IMR-90 (cell line): ENCODE measurements around the gene NR6A1. TPM values are rescaled to one million over a fixed set of nuclear protein-coding genes. Genes with fewer than 3 reads are reported as not detected.

ENCODE experiments used
- ATAC-seq: fragments of 200-7000 bp; cut with Tn5 transposase; 2 replicates; pipeline ENCODE4 v1.9.1; 2020; ENCODE audit warnings: low read depth, mild to moderate bottlenecking, moderate library complexity
- BruUV-seq: library from RNA; stranded (reverse); fragments of 400-500 nt; replicated peaks from 2 replicates; lab custom pipeline; 2021; lab: Mats Ljungman, UMichigan
- CTCF ChIA-PET: fragments of 300-600 bp; formaldehyde crosslinking; extraction: SDS; loops from one replicate; lab custom pipeline; 2021; ENCODE audit warnings: antibody characterized with exemption; lab: Yijun Ruan, JAX
- POLR2A ChIA-PET: fragments of 300-600 bp; sonication (Branson Sonifier 250); formaldehyde crosslinking; loops from one replicate; lab custom pipeline; 2022; ENCODE audit warnings: antibody characterized with exemption; ENCODE audit not compliant: unreplicated experiment; lab: Charles Lee
- DNase-seq: peaks from one replicate; pipeline ENCODE4 v3.0.0; 2013
- H2AFZ ChIP-seq: replicated peaks from 2 replicates; pipeline ENCODE3; 2013; ENCODE audit warnings: low read length, mild to moderate bottlenecking; ENCODE audit not compliant: poor library complexity
- H2AK5ac ChIP-seq: 2 replicates; pipeline ENCODE4 v1.6.1; 2013; ENCODE audit warnings: low read depth, low read length, inconsistent platforms
- H2AK9ac ChIP-seq: replicated peaks from 2 replicates; pipeline ENCODE3; 2013; ENCODE audit warnings: mild to moderate bottlenecking, low read depth, low read length, moderate library complexity; ENCODE audit not compliant: poor library complexity
- H2BK120ac ChIP-seq: 2 replicates; pipeline ENCODE4 v1.6.1; 2013; ENCODE audit warnings: low read depth, low read length, inconsistent platforms
- H2BK15ac ChIP-seq: 3 replicates; pipeline ENCODE4 v1.6.1; 2013; ENCODE audit warnings: low read depth, low read length, inconsistent platforms
- H2BK20ac ChIP-seq: 2 replicates; pipeline ENCODE4 v1.6.1; 2013; ENCODE audit warnings: low read depth, mild to moderate bottlenecking, inconsistent platforms, low read length, moderate library complexity
- H2BK5ac ChIP-seq: 2 replicates; pipeline ENCODE4 v1.6.1; 2013; ENCODE audit warnings: mild to moderate bottlenecking, low read depth, low read length, inconsistent platforms; ENCODE audit not compliant: poor library complexity, severe bottlenecking
- H3K14ac ChIP-seq: replicated peaks from 2 replicates; pipeline ENCODE4 v1.6.1; 2013; ENCODE audit warnings: low read depth, low read length, inconsistent platforms
- H3K18ac ChIP-seq: 2 replicates; pipeline ENCODE4 v1.6.1; 2013; ENCODE audit warnings: low read depth, low read length, control low read depth
- H3K23ac ChIP-seq: 2 replicates; pipeline ENCODE4 v1.6.1; 2013; ENCODE audit warnings: low read depth, low read length, inconsistent platforms
- H3K27ac ChIP-seq: 2 replicates; pipeline ENCODE4 v1.5.1; 2013; ENCODE audit warnings: mild to moderate bottlenecking, control low read depth, low read length; ENCODE audit not compliant: insufficient read depth
- H3K27me3 ChIP-seq: 2 replicates; pipeline ENCODE4 v1.6.1; 2013; ENCODE audit warnings: low read length; ENCODE audit not compliant: control insufficient read depth, insufficient read depth
- H3K36me3 ChIP-seq: 2 replicates; pipeline ENCODE4 v1.6.1; 2013; ENCODE audit warnings: low read length, mixed read lengths; ENCODE audit not compliant: control insufficient read depth, insufficient read depth
- H3K4ac ChIP-seq: 2 replicates; pipeline ENCODE4 v1.6.1; 2013; ENCODE audit warnings: low read depth, low read length, inconsistent platforms
- H3K4me1 ChIP-seq: 2 replicates; pipeline ENCODE4 v1.6.1; 2013; ENCODE audit warnings: low read length, mixed read lengths; ENCODE audit not compliant: control insufficient read depth, insufficient read depth
- H3K4me2 ChIP-seq: 2 replicates; pipeline ENCODE4 v1.6.1; 2013; ENCODE audit warnings: low read depth, mild to moderate bottlenecking, control low read depth, low read length, moderate library complexity
- H3K4me3 ChIP-seq: 2 replicates; pipeline ENCODE4 v1.5.1; 2013; ENCODE audit warnings: low read depth, mild to moderate bottlenecking, control low read depth, low read length, moderate library complexity; ENCODE audit not compliant: insufficient read depth
- H3K56ac ChIP-seq: 2 replicates; pipeline ENCODE4 v1.6.1; 2013; ENCODE audit warnings: low read length, inconsistent platforms; ENCODE audit not compliant: insufficient read depth; ENCODE audit errors: extremely low read depth
- H3K79me1 ChIP-seq, 2 experiments: 2 replicates each; pipeline ENCODE4 v1.6.1; 2013; ENCODE audit warnings: low read length in 2 of 2, inconsistent platforms in 1 of 2, low read depth in 1 of 2
- H3K9ac ChIP-seq: 2 replicates; pipeline ENCODE4 v1.6.1; 2013; ENCODE audit warnings: low read depth, low read length, control low read depth
- H3K9me1 ChIP-seq: 2 replicates; pipeline ENCODE4 v1.6.1; 2013; ENCODE audit warnings: low read length, inconsistent platforms; ENCODE audit not compliant: insufficient read depth
- H3K9me3 ChIP-seq: 2 replicates; pipeline ENCODE4 v1.6.1; 2013; ENCODE audit warnings: low read length; ENCODE audit not compliant: control insufficient read depth, insufficient read depth
- H4K20me1 ChIP-seq: 2 replicates; pipeline ENCODE4 v1.6.1; 2013; ENCODE audit warnings: low read length, inconsistent platforms; ENCODE audit not compliant: insufficient read depth
- H4K5ac ChIP-seq: 2 replicates; pipeline ENCODE4 v1.6.1; 2013; ENCODE audit warnings: mild to moderate bottlenecking, low read depth, low read length, control low read depth
- H4K8ac ChIP-seq, 2 experiments: 2 replicates each; pipeline ENCODE4 v1.6.1; 2013; ENCODE audit warnings: low read depth in 2 of 2, low read length in 2 of 2, control low read depth in 1 of 2, inconsistent platforms in 1 of 2
- H4K91ac ChIP-seq: 2 replicates; pipeline ENCODE4 v1.6.1; 2013; ENCODE audit warnings: low read depth, low read length, inconsistent platforms; ENCODE audit not compliant: insufficient read depth
- CTCF ChIP-seq: conservative IDR thresholded peaks from 2 replicates; pipeline ENCODE4 v1.5.1; 2012; ENCODE audit warnings: mild to moderate bottlenecking, low read depth, low read length, improper control_type of control experiment
- FOS ChIP-seq: fragments of 150-350 bp; IDR thresholded peaks from 2 replicates; pipeline ENCODE4 v1.6.1; 2016; ENCODE audit warnings: low read depth, low read length
- MAFK ChIP-seq: IDR thresholded peaks from 2 replicates; pipeline ENCODE4 v1.6.1; 2012; ENCODE audit warnings: low read depth, low read length, improper control_type of control experiment
- RAD21 ChIP-seq: IDR thresholded peaks from 2 replicates; pipeline ENCODE4 v1.6.1; 2012; ENCODE audit warnings: low read length, improper control_type of control experiment
- WGBS, 2 experiments: methylation state at CpG; one replicate each; pipeline versions ENCODE4 v1.1.5 to v1.1.7; 2013; ENCODE audit warnings: missing lambda C conversion rate in 2 of 2; ENCODE audit not compliant: insufficient read length in 1 of 2; ENCODE audit errors: extremely low coverage in 2 of 2; 5-methylcytosine and 5-hydroxymethylcytosine counted together
- dilution Hi-C: fragments of 300-500 bp; cut with HindIII; formaldehyde crosslinking; loops from one replicate; pipeline ENCODE4 v1.14.3; 2018; ENCODE audit warnings: low sequenced_read_pairs; ENCODE audit not compliant: unreplicated experiment
- in situ Hi-C: fragments of 300-500 bp; cut with MboI; formaldehyde crosslinking; loops from 3 replicates; pipeline ENCODE4 v1.14.3; 2019; ENCODE audit warnings: low sequenced_read_pairs, inconsistent platforms, mixed read lengths
- intact Hi-C: fragments of 100-400 bp; cut with micrococcal nuclease; formaldehyde crosslinking; loops from 2 replicates; pipeline ENCODE4 v1.10.0; 2022
- polyA plus RNA-seq, 3 experiments: library from polyadenylated mRNA; depleted of rRNA; stranded (reverse); fragments of >200 nt; gene quantifications; 2 replicates each; pipeline ENCODE4 v1.2.3, GENCODE V29; 2012; ENCODE audit warnings: low replicate concordance in 1 of 3
- total RNA-seq: library from RNA; depleted of rRNA; stranded (reverse); fragments of >200 nt; gene quantifications from 2 replicates; pipeline ENCODE4 v1.2.3, GENCODE V29; 2012

Gene NR6A1
- total and polyA plus RNA-seq, 2 of the 4 experiments (the other 2 are of a cell fraction): 0.14 to 0.36 TPM

- H2AK5ac ChIP-seq: no peak overlapping the region
- intact Hi-C loops: no loop called here
- H3K14ac ChIP-seq: no peak overlapping the region
- H2BK120ac ChIP-seq: no peak overlapping the region
- H3K23ac ChIP-seq: no peak overlapping the region
- DNase-seq (no peak), ATAC-seq (no peak)
- no peaks in the 10 kb centered on the region for H3K9me1 ChIP-seq
- ChIA-PET POLR2A (no interaction called here), CTCF (no interaction called here)
- no peak overlapping the region for H2AFZ ChIP-seq
- no peak overlapping the region for H3K4me2 ChIP-seq
- H3K18ac ChIP-seq: no peak overlapping the region
- H3K56ac ChIP-seq: no peak overlapping the region
- no peak overlapping the region for H2AK9ac ChIP-seq
- H3K9ac ChIP-seq: no peak overlapping the region
- H2BK5ac ChIP-seq: no peak overlapping the region
- H3K9me3 ChIP-seq: no peaks in the 10 kb centered on the region
- H3K36me3 ChIP-seq: no peaks in the 10 kb centered on the region
- H4K20me1 ChIP-seq: no peaks in the 10 kb centered on the region
- in situ Hi-C loops: no loop called here
- H3K4ac ChIP-seq: no peak overlapping the region
- H2BK15ac ChIP-seq: no peak overlapping the region
- TF ChIP-seq FOS: no peak
- peak; percentile 29 for TF ChIP-seq RAD21
- TF ChIP-seq CTCF: no peak
- no peak for TF ChIP-seq MAFK
- H3K4me1 ChIP-seq: no peaks in the 10 kb centered on the region; the same call in 1 of the 2 replicates
- no peak overlapping the region for H4K8ac ChIP-seq
- BruUV-seq: no TSS peak
- H3K27me3 ChIP-seq: peaks cover 46% of the 10 kb centered on the region
- no peak overlapping the region for H3K27ac ChIP-seq
- no peak overlapping the region for H2BK20ac ChIP-seq
- H3K4me3 ChIP-seq: no peak overlapping the region
- H3K79me1 ChIP-seq: no peaks in the 10 kb centered on the region
- H4K5ac ChIP-seq: no peak overlapping the region
- dilution Hi-C loops: no loop called here
- WGBS, 2 experiments: 100% methylated on average over 1 of the region's 6 CpGs; no CpG with 5 or more reads in 1 of the 2 experiments
- no peak overlapping the region for H4K91ac ChIP-seq
These were observed 259.7 kb downstream of the NR6A1 start for GRCh38 chr9:124511426-124511840.
